NCI-H146 treated with DMSO at 0.1 percent for 48 hours (cell line): ENCODE measurements around the gene KIAA0513.
A peak's percentile ranks its signal among the peaks of the same experiment; 100 is the strongest.
"Not testable (repeated sequence)": the region's sequence is repeated elsewhere in the genome, so short reads cannot be mapped to it uniquely, and the experiment has no call there.

Experiments used
- DNase-seq: peaks from one replicate; lab custom pipeline; 2025; ENCODE audit not compliant: unreplicated experiment; lab: John Stamatoyannopoulos, UW

Gene KIAA0513

DNA sequence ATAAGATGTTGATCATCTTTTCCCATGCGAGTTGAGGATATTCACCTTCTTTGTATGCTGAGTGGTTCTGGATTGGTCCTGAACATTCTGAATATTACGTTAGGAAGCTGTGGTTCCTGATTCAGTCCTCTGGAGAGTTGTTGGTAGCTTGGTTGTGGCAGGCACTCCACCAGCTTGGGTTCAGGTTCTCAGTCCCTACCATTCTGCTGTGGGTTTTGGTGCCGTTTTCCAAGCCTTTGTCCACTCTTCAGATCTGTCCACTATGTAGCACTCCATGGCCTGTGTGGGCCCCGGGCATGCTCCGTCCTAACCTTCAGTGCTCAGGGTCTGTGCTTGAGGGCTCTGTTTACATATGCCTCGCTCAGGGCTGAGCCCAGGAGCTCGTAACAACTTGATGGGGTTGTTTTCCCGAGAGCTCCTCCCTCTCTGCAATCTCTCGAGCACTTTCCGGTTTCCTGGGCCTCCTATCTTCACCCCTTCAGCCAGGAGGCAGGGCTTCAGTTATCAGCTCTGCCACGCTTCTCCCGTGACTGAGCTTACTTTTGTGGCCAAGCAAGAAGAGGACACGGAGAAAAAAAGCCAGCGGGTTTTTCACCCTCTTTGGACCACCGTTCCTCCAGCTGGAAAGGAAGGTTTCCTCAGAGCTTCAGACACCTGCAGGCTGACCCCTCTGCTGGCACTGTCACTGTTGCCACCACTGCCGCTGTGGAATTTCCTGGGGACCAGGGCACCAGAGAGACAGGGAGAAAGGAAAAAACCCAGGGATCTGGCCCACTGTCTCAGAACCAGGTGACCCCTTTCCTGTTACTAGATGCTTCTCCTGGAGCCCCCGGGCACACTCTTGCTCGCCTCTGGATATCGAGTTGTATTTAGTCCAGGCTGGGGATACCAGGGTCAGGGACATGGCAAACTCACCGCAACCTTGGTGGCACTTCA lies 19.6 kb downstream of the KIAA0513 start:
- DNase-seq = no peak

DNA sequence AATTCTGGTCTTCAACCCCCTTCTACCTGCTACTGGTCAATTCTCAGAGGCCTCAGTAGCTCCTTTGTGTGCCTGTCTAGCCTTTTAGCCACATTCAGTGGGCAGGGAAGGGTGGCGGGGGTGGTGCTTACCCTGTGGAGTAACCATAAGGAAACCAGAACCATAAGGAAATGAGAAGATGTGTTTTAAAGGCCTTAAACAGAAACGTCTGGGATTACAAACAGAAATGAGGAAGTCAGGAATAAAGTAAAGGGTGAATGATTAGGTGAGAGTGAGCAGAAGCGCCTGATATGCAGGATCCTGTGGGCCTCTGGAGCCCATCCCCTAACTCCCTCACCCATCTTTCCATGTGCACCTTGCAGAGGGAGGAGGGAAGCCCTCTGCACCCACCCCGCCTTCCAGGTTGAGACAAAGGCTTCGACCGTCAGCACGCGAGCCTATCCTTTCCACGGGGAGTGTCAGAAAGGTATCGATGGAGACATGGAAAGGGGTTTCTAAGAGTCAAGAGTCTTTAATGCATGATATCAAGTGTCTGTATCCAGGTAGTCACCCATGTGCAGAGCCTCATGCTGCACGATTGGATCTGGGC lies 20.4 kb downstream of the KIAA0513 start:
- no peak for DNase-seq

DNA sequence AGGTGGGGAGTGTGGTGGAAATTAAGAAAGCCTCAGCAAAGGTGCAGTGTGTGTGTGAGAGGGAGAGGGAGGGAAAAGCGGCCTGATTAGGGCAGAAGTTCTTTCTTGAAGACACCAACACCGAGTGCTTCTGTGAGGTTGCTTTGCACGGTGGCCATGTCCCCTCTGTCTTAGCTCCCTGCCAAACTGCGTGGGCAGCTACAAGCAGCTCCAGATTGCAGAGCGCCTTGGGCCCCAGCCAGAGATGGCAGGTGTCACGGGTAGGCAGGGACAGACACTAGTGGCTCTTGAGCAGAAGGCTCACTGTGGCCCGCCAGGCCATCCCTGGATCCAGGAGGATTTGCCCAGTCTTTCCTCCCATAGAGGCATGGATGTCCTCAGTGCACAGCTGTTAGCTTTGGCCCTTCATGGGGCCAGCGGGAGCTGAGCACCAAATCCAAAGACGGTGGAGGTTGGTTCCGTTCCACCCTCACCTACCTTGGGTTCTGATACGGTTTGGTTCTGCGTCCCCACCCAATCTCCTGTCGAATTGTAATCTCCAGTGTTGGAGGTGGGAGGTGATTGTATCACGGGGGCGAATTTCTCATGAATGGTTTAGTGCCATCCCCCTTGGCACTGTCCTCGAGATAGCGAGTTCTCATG lies 21.4 kb downstream of the KIAA0513 start:
- no peak for DNase-seq

DNA sequence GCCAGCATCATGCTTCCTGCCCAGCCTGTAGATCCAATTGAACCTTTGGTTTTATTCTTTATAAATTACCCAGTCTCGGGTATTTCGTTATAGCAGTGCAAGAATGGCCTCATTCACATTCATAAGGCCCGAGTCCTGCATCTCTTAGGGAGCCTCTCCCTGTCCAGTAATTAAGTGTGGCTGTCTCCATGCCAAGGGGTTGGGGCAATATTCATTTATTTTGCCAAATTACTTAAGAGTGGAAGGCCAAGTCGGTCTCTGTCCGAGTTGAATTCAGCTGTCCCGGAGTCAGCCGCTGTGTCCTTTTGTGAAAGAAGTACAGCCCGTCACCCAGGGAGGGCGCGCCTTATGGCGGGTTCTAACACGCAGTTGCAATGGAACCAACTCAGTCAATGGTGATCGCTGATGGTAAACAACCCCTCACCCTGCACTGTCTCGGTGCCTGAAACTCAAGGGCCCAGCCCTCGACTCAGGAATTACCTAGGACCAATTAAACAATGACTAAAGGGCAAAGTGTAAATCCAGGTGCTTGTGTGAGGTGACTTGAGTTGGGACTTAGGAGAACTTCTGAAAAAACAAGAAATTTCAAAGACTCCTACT lies 22.2 kb downstream of the KIAA0513 start:
- DNase-seq = no peak

DNA sequence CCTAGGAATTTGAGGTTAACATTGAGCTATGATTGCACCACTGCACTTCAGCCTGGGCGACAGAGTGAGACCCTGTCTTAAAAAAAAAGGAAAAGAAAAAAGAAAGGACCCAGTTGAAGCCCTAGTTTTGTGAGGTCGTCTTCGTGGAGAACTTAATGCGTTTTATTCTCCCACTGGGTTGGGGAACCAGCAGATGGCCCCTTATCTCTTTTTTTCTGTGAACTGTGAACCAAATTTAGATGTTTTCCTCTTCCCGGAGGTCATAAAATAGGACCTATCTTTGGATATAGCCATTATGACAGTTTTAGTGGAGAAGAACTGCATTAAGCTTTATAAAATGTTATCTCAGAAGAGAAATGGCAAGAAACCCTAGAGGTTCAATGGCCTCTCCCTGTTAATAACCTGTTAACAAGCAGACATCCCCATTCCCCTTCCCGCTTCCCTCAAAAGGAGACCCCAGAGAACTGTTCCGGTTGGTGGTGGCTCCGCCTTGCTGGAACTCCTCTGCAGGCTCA lies 23.5 kb downstream of the KIAA0513 start:
- DNase-seq = no peak

DNA sequence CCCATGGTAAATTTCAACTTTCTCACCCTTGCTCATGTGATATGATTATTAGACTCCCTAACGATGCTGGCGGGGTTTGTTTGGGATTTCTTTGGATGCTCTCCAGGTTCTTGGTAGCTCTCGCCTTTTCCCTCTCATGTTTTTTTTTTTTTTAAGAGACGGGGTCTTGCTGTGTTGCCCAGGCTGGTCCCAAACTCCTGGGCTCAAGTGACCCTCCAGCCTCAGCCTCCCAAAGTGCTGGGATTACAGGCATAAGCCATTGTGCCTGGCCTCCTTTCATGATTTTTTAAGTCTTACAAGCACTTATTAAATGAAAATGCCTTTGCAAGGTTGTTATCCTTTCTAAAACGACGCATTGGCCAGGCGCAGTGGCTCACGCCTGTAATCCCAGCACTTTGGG lies 24.1 kb downstream of the KIAA0513 start:
- DNase-seq = no peak

DNA sequence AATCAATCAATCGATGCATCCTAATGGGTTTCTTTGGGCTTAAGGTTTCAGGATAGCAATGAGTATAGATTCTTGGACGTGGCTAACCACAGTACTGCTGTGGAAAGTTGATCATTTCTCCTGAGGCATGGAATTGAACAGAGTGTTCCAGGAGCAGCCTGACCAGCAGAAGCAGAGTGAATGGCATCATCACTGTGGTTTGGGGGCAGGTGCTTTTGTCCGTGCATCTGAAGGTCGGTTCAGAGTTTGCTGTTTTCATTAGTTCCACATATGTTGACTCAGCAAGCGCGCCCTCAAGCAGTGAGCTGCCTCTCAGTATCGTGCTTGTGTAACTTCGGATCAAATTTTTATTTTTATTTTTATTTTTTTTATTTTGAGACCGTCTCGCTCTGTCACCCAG lies 24.9 kb downstream of the KIAA0513 start:
- DNase-seq = no peak

DNA sequence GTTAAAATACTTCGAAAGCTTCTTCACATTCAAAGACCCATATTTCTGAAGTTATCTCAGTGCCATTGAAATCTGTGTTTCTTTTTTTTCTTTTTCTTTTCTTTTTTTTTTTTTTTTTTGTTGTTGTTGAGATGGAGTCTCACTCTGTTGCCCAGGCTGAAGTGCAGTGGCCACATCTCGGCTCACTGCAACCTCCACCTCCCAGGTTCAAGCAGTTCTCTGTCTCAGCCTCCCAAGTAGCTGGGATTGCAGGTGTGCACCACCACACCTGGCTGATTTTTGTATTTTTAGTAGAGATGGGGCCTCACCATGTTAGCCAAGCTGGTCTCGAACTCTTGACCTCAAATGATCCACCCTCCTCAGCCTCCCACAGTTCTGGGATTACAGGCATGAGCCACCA lies 26.7 kb downstream of the KIAA0513 start:
- DNase-seq = not testable (repeated sequence)

DNA sequence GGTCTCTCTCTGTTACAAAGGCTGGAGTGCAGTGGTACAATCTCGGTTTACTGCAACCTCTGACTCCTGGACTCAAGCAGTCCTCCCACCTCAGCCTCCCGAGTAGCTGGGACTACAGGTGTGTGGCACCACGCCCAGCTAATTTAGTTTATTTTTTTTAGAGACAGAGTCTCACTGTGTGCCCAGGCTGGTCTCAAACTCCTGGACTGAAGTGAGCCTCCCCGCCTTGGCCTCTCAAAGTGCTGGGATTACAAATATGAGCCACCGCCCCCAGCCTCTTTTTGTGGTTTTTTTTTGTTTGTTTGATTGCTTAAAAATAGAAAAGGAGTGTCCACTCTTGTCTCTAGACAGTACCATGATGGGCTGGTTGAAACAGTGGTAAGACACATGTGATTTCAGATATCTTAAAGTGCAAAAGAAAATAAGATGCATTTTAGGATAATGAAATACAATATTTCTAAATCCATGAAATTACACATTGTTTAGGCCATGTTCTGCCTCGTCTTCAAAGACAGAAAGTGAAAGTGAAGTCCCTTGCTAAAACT lies 27.4 kb downstream of the KIAA0513 start:
- no peak for DNase-seq

DNA sequence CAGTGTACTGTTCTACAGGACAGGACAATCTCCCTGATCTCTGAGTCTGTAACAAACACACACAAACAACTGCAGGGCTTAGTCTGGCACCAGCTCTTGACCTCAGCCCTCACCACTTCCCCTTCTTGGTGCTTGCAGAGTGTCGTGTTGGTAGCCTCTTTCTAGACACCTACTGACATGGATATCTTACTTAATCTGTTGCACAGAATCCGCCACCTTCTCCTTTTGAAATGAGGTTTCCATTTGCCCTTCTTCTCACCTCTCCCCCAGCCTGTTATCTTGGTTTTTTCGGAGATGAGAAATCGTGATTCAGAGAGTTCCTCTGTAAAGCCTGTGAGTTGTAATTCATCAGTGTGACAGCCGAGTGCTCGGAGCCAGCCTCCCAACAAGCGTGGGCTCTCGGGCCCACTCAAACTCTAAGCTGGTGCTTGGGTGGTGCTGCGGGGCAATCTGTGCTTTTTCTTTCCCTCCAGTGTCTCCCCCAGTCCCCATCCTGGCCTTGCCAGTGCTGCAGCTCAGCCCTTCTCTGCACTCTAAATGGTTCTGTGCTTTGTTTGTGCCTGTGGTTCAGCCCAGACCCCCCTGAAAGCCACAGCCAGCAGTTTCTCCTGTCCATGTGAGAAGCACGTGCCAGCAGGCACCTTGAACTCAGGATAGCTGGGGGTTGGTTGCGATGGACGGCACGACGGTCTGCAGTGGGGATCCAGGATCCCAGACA lies 28.1 kb downstream of the KIAA0513 start:
- DNase-seq = no peak

DNA sequence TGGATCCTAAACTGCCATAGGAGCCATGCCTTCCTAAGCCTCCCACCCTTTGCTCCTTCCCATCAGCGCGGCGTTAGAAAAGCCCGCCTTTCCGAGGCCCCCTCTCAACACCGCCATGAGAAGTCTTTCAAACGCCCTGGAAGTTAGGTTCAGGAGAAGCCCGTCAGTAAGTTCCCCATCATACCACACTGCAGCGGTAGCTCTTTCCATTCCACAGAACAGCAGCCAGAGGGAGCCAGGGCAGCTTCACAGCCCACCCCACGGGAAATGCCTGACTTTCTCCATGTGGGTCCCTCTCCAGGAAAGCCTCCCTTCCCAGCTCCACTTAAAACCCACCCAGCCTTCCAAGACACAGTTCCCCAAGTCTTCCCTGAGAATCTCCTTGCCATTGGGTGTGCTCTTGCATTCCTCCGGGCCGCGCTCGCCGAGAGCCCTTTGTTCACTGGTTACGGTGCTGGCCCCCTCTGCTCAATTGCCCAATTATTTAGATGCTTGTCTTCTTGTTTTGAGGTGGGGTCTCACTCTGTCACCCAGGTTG lies 28.7 kb downstream of the KIAA0513 start:
- DNase-seq = no peak

DNA sequence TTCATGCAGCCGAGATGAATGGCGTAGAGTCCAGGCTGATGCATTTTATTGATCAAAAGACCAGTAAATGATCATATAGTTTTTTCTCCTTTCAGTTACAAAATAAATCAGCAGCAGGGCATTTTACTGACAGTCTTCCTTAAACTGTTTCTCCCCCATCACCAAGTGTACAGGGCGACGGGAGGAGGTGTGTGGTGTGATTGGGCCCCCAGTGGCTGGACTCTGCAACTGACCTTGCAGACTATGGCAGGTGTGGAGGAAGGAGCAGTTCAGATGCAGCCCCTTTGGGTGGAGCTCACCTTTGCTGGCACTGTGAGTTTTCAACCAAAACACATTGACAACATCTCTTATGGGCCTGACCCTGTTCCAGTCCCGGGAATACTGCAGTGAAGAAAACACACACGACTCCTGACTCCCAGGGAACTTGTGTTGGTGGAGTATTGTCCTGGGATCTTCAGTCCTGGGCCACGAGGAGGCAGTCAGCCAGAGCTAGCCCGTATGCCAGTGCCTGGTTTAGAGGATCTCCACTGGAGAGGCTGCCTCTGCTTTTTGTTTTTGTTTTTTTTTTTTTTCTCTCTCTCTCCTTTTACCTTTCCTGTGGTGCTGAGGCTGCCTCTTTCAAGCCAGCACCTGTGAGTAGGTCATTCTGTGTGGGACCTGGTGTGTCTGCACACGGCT lies 29.8 kb downstream of the KIAA0513 start:
- peak; percentile 7 for DNase-seq

DNA sequence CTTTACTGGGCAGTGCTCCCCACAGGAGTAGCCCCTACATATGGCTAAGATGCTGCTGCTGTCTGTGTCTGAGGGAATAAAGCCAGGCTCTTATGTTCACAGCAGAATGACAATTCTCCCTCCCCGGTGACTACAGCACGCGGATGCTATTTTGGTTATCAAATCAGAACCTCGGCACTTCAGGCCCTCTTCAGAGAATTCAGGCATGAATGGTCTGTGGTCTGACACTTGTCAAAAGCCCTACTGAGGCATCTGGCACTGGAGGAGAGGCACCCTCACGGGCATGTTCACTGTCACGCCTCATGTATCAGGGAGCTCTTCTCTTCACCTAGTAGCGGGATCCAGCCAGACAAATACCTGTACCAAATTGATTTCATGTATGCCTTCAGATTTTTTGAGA lies 30.4 kb downstream of the KIAA0513 start:
- DNase-seq = no peak

DNA sequence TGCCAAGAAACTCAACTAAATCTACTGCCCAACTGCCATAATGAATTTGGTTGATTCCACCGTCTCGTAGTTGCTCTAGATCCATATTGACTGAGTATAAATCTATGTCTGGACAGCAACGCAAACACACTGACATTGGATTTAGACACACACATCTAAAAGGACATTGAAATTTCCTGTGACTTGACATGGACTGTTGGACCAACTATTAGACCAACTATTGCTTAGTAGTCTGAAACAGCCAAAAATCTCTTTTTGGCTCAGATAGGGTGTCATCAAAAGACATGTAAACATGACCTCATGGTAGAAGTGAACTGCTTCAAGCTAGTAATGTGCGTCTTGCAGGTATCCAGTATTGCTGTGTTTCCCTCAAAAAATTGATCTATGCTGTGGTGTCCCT lies 31.3 kb downstream of the KIAA0513 start:
- no peak for DNase-seq

DNA sequence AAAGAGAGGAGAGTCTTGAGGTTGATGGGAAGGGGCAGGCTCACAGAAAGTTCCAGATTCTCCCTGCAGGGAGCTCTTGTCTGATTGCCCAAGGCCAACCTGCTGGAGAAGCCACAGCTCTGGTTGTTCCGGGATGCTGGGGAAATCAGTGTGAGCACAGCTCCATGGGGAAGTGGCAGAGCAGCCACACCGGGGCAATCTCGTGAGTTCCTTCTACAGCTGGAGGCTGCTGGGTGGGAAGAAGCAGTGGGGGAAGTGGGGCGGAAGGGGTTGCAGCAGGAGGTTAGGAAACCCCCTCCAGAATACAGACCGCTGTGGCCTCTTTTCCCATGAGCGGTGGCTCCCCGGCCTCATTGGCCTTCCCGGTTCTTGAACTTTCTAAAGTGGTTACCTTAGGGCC lies 34.0 kb downstream of the KIAA0513 start:
- DNase-seq = no peak

DNA sequence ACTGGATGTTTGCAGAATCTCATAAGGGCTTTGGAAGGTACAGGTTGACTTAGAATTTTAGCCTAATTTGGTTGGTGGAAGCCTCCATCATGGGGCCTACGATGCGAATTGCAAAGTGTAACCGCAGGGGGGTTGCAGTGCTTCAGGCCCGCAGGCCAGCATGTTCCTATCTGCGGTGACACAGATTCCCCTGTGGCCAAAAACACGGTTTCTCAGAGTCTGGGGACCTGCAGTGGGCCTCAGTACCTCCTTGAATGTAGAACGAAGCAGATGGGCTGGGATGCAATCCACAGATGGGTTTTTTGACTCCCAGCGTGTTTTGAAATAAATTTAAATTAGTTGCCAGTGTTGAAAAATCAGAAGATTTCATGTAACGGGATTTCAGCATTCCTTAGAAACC lies 34.7 kb downstream of the KIAA0513 start:
- DNase-seq = no peak

DNA sequence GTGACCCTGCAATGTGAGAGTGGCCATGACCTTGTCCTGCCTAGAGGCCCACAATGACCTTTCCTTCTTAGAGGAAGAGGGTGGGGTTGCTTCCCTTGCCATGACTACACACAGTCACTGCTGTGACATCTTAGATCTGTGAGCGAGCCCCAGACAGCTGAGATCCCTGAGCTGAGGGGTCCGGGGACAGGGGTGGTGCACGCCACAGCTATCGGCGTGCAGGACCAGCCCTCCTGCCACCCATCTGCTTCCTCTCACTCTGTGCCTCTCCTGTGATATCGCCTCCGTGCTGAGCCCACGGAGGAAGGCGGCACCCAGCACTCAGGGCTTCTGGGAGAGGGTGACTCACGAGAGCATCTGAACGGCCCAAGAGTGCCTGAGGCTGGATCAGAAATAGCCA lies 35.2 kb downstream of the KIAA0513 start:
- no peak for DNase-seq

DNA sequence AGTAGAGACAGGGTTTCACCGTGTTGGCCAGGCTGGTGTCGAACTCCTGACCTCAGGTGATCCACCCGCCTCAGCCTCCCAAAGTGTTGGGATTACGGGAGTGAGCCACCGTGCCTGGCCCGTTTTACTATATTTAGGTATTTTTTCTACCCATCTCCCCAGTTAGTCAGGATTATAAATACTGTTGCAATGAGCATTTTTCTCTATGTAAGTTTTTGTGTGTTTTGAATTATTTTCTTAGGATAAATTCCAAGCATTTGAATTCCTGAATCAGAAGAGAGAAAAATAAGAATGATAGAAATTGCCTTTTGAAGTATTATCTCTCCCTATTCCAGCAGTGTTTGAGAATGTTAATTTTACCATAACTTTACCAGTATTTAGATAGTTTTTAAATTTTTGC lies 36.6 kb downstream of the KIAA0513 start:
- no peak for DNase-seq

DNA sequence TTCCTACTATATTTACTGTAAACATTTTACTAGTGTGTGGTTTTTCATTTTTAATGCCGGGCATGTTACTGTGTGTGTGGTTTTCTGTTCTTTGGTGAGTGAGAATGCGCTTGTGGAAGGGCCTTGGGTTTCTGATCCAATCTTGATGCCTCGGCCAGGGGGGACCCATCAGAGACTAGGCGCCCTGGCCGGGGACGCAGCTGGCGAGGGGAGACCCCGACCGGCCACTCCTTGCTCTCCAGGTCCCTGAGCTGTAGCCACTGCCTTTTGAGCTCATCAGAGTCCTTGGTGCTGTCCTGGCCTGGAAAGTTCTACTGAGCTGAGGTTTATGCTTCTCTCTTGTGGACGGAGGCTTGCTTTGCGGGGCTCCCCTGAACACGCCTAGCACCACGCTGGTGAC lies 37.5 kb downstream of the KIAA0513 start:
- no peak for DNase-seq
